Esophagus muscularis mucosa (tissue), 4 donors: ENCODE data around the gene PRRX2. TPM values are rescaled to one million over a fixed set of nuclear protein-coding genes. Genes with fewer than 3 reads are reported as not detected.

Experiments used
- DNase-seq: peaks from one replicate; pipeline ENCODE4 v3.0.0-alpha.2; 2017; ENCODE audit errors: extremely low spot score
- H3K27ac ChIP-seq, 4 donors: fragments of 200-600 bp; sonication (generic); replicated peaks in 1 of 4; 1 replicate in 3 of 4; 2 replicates in 1 of 4; pipeline ENCODE4 v1.5.1; 2016 to 2019; ENCODE audit warnings: mild to moderate bottlenecking in 1 of 4
- H3K27me3 ChIP-seq, 4 donors: fragments of 200-600 bp; sonication (generic); one replicate each; pipeline versions ENCODE4 v1.5.1 to v1.6.0; 2016 to 2019
- H3K36me3 ChIP-seq, 4 donors: fragments of 200-600 bp; sonication (generic); one replicate each; pipeline ENCODE4 v1.5.1; 2016 to 2019
- H3K4me1 ChIP-seq, 4 donors: fragments of 200-600 bp; sonication (generic); one replicate each; pipeline ENCODE4 v1.5.1; 2016 to 2019
- H3K4me3 ChIP-seq, 4 donors: fragments of 200-600 bp; sonication (generic); 1 replicate in 2 of 4; 2 replicates in 2 of 4; pipeline ENCODE4 v1.5.1; 2016 to 2019; ENCODE audit warnings: mild to moderate bottlenecking in 4 of 4, moderate library complexity in 1 of 4
- H3K9me3 ChIP-seq, 4 donors: fragments of 200-600 bp; sonication (generic); 1 replicate in 3 of 4; 2 replicates in 1 of 4; pipeline ENCODE4 v1.5.1; 2016 to 2019
- EP300 ChIP-seq: sonication (generic); formaldehyde crosslinking; IDR thresholded peaks from one replicate; pipeline ENCODE4 v1.6.1; 2017; ENCODE audit warnings: antibody characterized with exemption
- POLR2A ChIP-seq: fragments of 450-650 bp; IDR thresholded peaks from one replicate; pipeline ENCODE4 v1.6.1; 2017; ENCODE audit warnings: antibody characterized with exemption, moderate library complexity, mild to moderate bottlenecking, low read depth
- POLR2AphosphoS5 ChIP-seq, 2 donors: sonication (generic); formaldehyde crosslinking; IDR thresholded peaks; one replicate each; pipeline ENCODE4 v1.6.1; 2017; ENCODE audit warnings: antibody characterized with exemption in 2 of 2
- WGBS: methylation state at CpG from one replicate; pipeline ENCODE4 v1.1.5; 2018; 5-methylcytosine and 5-hydroxymethylcytosine counted together
- intact Hi-C: fragments of 100-400 bp; cut with DNase I; formaldehyde crosslinking; loops from one replicate; pipeline ENCODE4 v1.15.1; 2023
- total RNA-seq, 4 donors: library from RNA; depleted of rRNA; stranded (reverse); fragments of >200 nt; gene quantifications; one replicate each; pipeline versions ENCODE4 v1.1.0 to v1.2.1, GENCODE V29; 2016
- TF ChIP-seq, protein P1 (sequence below), 3 experiments: fragments of 200-600 bp in 2 of 3; fragments of 450-650 bp in 1 of 3; sonication (generic) in 2 of 3; IDR thresholded peaks; one replicate each; pipeline ENCODE4 v1.5.1; 2017 to 2019; ENCODE audit warnings: antibody characterized with exemption in 3 of 3, mild to moderate bottlenecking in 2 of 3, moderate library complexity in 1 of 3

The PRRX2 gene
- total RNA-seq, 4 donors from 2014 or later, result 1.7 to 13.1 (median 6.2) TPM

DNA sequence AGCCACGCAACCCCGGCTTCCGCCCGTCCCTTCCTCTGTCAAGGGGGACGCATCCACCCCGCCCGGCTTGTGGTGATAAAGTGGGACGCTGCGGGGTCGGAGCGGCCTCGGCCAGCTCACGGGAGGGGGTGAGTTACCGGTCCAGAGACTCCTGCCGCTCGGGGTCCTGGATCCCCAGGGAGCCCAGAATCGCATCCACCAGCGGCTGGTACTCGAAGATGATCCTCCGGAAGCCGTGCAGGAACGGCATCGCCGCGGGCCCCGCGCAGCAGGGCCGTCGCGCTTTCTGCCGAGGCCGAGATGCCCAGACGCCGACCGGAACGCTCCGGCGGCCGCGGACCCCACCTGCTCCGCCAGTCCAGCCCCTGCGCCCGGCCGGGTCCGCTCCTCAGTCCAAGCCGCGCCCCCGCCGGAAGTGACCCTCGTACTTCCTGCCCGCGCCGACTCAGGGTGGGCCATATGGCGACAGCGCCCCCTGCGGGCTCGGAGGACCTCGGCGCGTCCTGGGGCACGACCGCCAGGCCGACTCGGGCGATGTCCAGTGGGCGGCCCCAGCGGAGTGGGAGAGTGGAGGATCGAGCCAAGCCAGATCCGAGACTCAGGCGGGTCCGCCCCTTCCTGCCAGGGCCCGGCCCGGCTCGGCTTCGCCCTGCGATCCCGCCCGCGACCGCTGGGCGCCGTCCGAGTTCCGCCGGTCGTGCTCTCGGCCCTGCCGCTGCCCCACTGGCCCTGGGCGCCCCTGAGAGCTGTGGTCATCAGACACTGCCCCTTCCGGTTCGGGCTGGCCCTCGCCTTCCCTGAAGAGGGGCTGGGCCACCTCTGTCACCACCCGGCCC lies 23.5 kb upstream of the PRRX2 start, which contains the start of gene ASB6:
TSS of gene ASB6 (minus strand) at position 402 of the 836 bp plus-strand sequence. CDS start at position 250, 152 bp downstream.
- 2% methylated on average over 19 of the region's 93 CpGs for WGBS
- intact Hi-C loops, result loop anchor here (2.0 to 5.0 kb wide), 2 partner anchors 95 to 141 kb away; no protein-coding TSS in a partner anchor

DNA sequence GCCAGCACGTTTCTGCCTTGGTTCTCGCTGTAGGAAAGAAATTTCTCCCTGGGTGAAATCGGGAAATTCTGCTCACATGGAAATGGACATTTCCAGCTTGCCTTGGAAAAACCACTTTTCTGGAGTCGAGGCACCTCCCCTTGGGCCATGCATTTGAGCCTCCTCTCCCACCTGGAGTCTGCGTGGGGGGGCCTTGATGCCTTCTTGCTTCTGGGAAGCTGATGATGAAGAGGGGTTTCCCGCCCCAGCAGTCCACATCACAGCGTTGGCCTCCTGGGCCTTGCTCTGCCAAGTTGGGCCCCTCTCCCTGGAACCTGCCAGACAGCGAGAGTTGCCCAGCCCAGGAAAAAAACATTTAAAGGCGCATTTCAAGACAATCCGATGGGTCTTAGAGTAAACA lies 21.7 kb upstream of the PRRX2 start:
- intact Hi-C loops, result loop anchor here (2.0 to 5.0 kb wide), 2 partner anchors 94 to 139 kb away; no protein-coding TSS in a partner anchor
- Histone ChIP-seq H3K4me1 (peaks cover 23 to 39% (median 34%) of the 10 kb centered on the region in 4 donors), H3K4me3 (no peak overlapping the region), H3K9me3 (no peaks in the 10 kb centered on the region), H3K27me3 (no peaks in the 10 kb centered on the region), H3K27ac (no peak overlapping the region), H3K36me3 (peaks cover 6 to 12% (median 11%) of the 10 kb centered on the region in 4 donors)
- DNase-seq, result no peak
- WGBS, result 84% methylated on average over 10 of the region's 10 CpGs
- TF ChIP-seq POLR2AphosphoS5 (IDR thresholded peaks at IDR 0.05) (no peak), EP300 (no peak), POLR2A (no peak)
- TF ChIP-seq, protein P1, sequence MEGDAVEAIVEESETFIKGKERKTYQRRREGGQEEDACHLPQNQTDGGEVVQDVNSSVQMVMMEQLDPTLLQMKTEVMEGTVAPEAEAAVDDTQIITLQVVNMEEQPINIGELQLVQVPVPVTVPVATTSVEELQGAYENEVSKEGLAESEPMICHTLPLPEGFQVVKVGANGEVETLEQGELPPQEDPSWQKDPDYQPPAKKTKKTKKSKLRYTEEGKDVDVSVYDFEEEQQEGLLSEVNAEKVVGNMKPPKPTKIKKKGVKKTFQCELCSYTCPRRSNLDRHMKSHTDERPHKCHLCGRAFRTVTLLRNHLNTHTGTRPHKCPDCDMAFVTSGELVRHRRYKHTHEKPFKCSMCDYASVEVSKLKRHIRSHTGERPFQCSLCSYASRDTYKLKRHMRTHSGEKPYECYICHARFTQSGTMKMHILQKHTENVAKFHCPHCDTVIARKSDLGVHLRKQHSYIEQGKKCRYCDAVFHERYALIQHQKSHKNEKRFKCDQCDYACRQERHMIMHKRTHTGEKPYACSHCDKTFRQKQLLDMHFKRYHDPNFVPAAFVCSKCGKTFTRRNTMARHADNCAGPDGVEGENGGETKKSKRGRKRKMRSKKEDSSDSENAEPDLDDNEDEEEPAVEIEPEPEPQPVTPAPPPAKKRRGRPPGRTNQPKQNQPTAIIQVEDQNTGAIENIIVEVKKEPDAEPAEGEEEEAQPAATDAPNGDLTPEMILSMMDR (IDR thresholded peaks at IDR 0.05), result no peak

More for the DNA sequence above, 23.5 kb upstream of the PRRX2 start, which contains the start of gene ASB6:
- Histone ChIP-seq H3K4me3 (peak within 1 kb of the TSS; percentile 82 to 96 (median 91)), H3K36me3 (peaks cover 23 to 29% (median 28%) of the 10 kb centered on the region in 4 donors), H3K27ac (peak within 1 kb of the TSS; percentile 81 to 91 (median 86)), H3K9me3 (no peaks in the 10 kb centered on the region), H3K27me3 (no peaks in the 10 kb centered on the region), H3K4me1 (peaks cover 23 to 40% (median 36%) of the 10 kb centered on the region in 4 donors)
- DNase-seq, result peak; percentile 99
- TF ChIP-seq POLR2A (no peak), EP300 (no peak), POLR2AphosphoS5 (IDR thresholded peaks at IDR 0.05) (peak; percentile 90 to 94)
- TF ChIP-seq, protein P1 (IDR thresholded peaks at IDR 0.05), result peak in 2 of 3 experiments; percentile 100

DNA sequence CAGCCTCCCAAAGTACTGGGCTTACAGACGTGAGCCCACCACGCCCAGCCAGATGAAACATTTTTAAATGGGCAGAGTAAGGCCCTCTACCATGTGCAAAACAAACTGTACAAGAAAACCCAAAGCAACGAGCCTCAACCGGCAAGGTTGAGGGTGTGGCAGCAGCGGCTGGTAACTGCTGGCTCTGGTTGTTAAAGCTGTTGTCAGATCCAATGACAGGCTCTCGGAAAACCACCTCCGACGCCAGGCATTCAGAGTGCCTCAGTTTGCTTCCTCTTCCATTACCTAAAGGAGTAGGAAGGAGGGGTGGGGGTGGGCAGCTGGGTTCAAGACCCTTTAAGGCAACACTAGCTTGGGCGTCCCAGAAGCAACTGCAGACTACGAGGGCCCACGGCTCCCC lies 21.1 kb upstream of the PRRX2 start:
- DNase-seq, result no peak
- H3K4me3 ChIP-seq, result no peak overlapping the region
- H3K4me1 ChIP-seq, result peaks cover 20 to 32% (median 28%) of the 10 kb centered on the region in 4 donors
- WGBS, result 81% methylated on average over 11 of the region's 11 CpGs
- intact Hi-C loops, result loop anchor here (5.0 kb wide), 1 partner anchor 93 kb away; no protein-coding TSS in a partner anchor
- H3K9me3 ChIP-seq, result no peaks in the 10 kb centered on the region
- no peak overlapping the region for H3K27ac ChIP-seq
- H3K36me3 ChIP-seq, result peaks cover 0 to 5% (median 4%) of the 10 kb centered on the region in 4 donors
- no peaks in the 10 kb centered on the region for H3K27me3 ChIP-seq
- no peak for TF ChIP-seq POLR2A
- TF ChIP-seq, protein P1 (IDR thresholded peaks at IDR 0.05), result no peak
- no peak for TF ChIP-seq EP300
- no peak for TF ChIP-seq POLR2AphosphoS5 (IDR thresholded peaks at IDR 0.05)

DNA sequence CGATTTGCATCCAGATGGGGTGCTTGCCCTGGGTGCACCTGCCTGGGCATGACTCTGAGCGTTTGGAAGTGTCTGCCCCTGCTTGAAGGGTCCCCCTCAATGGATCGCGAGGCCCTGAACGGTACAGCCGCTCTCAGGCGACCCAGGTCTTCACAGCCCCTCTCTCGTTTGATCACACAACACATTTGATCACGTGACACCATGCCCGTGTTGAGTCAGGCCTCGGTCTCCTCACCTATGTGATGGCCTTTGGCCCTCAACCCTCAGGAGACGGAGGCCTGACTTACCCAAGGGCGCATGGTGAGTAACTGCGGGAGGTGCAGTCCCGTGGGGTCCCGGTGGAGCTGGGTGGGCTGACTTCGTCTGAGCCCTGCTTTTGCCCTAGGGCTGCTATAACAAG lies 20.5 kb upstream of the PRRX2 start:
- WGBS, result 92% methylated on average over 2 of the region's 17 CpGs
- H3K4me1 ChIP-seq, result peaks cover 15 to 27% (median 23%) of the 10 kb centered on the region in 4 donors
- TF ChIP-seq POLR2AphosphoS5 (IDR thresholded peaks at IDR 0.05), result no peak
- no peak for TF ChIP-seq POLR2A
- TF ChIP-seq EP300, result no peak
- TF ChIP-seq, protein P1 (IDR thresholded peaks at IDR 0.05), result no peak
- intact Hi-C loops, result loop anchor here (5.0 kb wide), 1 partner anchor 92 kb away; no protein-coding TSS in a partner anchor
- H3K27me3 ChIP-seq, result no peaks in the 10 kb centered on the region
- H3K4me3 ChIP-seq, result no peak overlapping the region
- no peak for DNase-seq
- no peaks in the 10 kb centered on the region for H3K9me3 ChIP-seq
- H3K36me3 ChIP-seq, result no peaks in the 10 kb centered on the region
- no peak overlapping the region for H3K27ac ChIP-seq
